OCI-LY7 (cell line): ENCODE data around the gene SOS1. TPM values are rescaled to one million over a fixed set of nuclear protein-coding genes. Genes with fewer than 3 reads are reported as not detected.
"Not testable (repeated sequence)": the region's sequence is repeated elsewhere in the genome, so short reads cannot be mapped to it uniquely, and the experiment has no call there.

Experiments used
- BruUV-seq: library from RNA; stranded (reverse); fragments of 400-500 nt; replicated peaks from 2 replicates; lab custom pipeline; 2021; lab: Mats Ljungman, UMichigan
- CTCF ChIA-PET: fragments of 300-600 bp; sonication (Branson Sonifier 250); formaldehyde crosslinking; loops from one replicate; lab custom pipeline; 2022; ENCODE audit warnings: antibody characterized with exemption; ENCODE audit not compliant: unreplicated experiment; lab: Charles Lee
- POLR2A ChIA-PET: fragments of 300-600 bp; sonication (Branson Sonifier 250); formaldehyde crosslinking; loops from one replicate; lab custom pipeline; 2022; ENCODE audit warnings: antibody characterized with exemption; lab: Charles Lee
- DNase-seq: peaks from one replicate; pipeline ENCODE4 v3.0.0-alpha.2; 2015; ENCODE audit warnings: low spot score
- H2AFZ ChIP-seq: fragments of 200-600 bp; sonication (generic), shearing (Covaris generic); 2 replicates; pipeline ENCODE4 v1.6.1; 2014; ENCODE audit warnings: mild to moderate bottlenecking, antibody characterized with exemption, low read length, moderate library complexity
- H3K27ac ChIP-seq: fragments of 200-600 bp; sonication (generic); 2 replicates; pipeline ENCODE4 v1.5.1; 2014; ENCODE audit warnings: mixed run types, low read depth, mild to moderate bottlenecking, moderate library complexity, low read length, inconsistent platforms; ENCODE audit not compliant: poor library complexity, severe bottlenecking
- H3K36me3 ChIP-seq: fragments of 200-600 bp; sonication (generic); 2 replicates; pipeline ENCODE4 v1.6.1; 2014; ENCODE audit warnings: mild to moderate bottlenecking, antibody characterized with exemption, low read length, moderate library complexity, mixed read lengths; ENCODE audit not compliant: insufficient read depth
- H3K4me1 ChIP-seq: fragments of 200-600 bp; sonication (generic); 2 replicates; pipeline ENCODE4 v1.5.1; 2014; ENCODE audit warnings: mild to moderate bottlenecking, low read length; ENCODE audit not compliant: insufficient read depth, poor library complexity, severe bottlenecking
- H3K4me2 ChIP-seq: fragments of 200-600 bp; sonication (generic); 2 replicates; pipeline ENCODE4 v1.6.1; 2014; ENCODE audit warnings: mild to moderate bottlenecking, low read length
- H3K4me3 ChIP-seq: fragments of 200-600 bp; sonication (generic); 2 replicates; pipeline ENCODE4 v1.5.1; 2014; ENCODE audit warnings: mild to moderate bottlenecking, low read depth, low read length; ENCODE audit not compliant: poor library complexity, severe bottlenecking
- H3K79me2 ChIP-seq: fragments of 200-600 bp; sonication (generic); 2 replicates; pipeline ENCODE4 v1.6.1; 2016; ENCODE audit warnings: low read depth, mild to moderate bottlenecking, low read length, moderate library complexity, mixed read lengths; ENCODE audit not compliant: insufficient read depth
- H3K9me2 ChIP-seq: fragments of 200-600 bp; sonication (generic); 2 replicates; pipeline ENCODE4 v1.6.1; 2016; ENCODE audit warnings: mild to moderate bottlenecking, low read length, mixed read lengths; ENCODE audit not compliant: insufficient read depth
- H3K9me3 ChIP-seq: fragments of 200-600 bp; sonication (generic); 2 replicates; pipeline ENCODE4 v1.6.1; 2014; ENCODE audit warnings: mild to moderate bottlenecking, mixed run types, low read length, mixed read lengths
- H4K20me1 ChIP-seq: fragments of 200-600 bp; sonication (generic); 2 replicates; pipeline ENCODE4 v1.6.1; 2014; ENCODE audit warnings: mild to moderate bottlenecking, antibody characterized with exemption, low read length, moderate library complexity, mixed read lengths; ENCODE audit not compliant: insufficient read depth
- CTCF ChIP-seq: fragments of 200-600 bp; sonication (generic); conservative IDR thresholded peaks from 2 replicates; pipeline ENCODE4 v1.5.1; 2014; ENCODE audit warnings: mild to moderate bottlenecking, antibody characterized with exemption, low read length, moderate library complexity, mixed read lengths
- EZH2phosphoT487 ChIP-seq: fragments of 200-600 bp; sonication (generic); IDR thresholded peaks from 2 replicates; pipeline ENCODE4 v1.6.1; 2018; ENCODE audit warnings: low read depth, borderline replicate concordance, mild to moderate bottlenecking, mixed run types, antibody characterized with exemption, low read length, moderate library complexity, mixed read lengths
- intact Hi-C: fragments of 100-400 bp; cut with micrococcal nuclease; formaldehyde crosslinking; loops from one replicate; pipeline ENCODE4 v1.10.0; 2022; ENCODE audit not compliant: unreplicated experiment
- total RNA-seq, 2 experiments: library from RNA; depleted of rRNA in 1 of 2; stranded (reverse); fragments of >200 nt in 1 of 2; shearing (Covaris generic) in 1 of 2; gene quantifications; 2 replicates each; pipeline ENCODE4 v1.2.3, GENCODE V29; 2014 to 2022

Gene SOS1
- total RNA-seq, 2 experiments from 2014 or later = 21.3 to 40.0 TPM

DNA sequence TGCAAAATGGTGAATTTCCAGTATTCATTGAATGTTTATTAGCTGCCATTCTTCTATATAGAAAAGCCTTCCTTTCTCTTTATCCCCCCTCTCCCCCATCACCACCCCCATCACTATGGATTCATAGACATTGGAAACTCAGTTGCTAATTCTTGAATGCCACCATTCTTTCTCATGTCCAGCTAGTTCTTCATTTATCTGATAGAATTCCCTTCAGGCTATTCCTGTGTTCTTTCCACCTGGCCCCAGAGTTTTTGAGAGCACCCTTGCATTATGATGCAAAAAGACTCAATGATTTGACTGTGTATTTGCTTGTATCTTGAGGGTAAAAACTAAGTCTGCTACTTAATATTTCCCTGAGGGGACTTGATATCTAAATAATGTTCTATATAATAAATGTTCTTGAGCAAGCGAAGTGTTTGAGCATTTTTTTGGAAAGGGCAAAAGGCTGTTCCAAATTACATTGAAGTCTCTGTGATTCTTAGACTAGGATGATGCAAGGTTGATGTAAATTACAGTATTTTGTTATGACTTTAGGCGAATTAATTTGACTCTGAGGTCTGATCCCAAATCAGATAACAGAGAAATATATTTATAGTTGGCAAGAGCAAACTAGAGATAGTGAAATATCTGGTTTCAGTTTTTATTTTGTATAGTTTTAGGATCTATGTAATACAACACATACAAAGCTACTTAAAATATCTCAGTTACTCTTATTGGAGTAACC, 18.8 kb upstream of the SOS1 start:
- Histone ChIP-seq H3K79me2 (no peaks in the 10 kb centered on the region), H4K20me1 (no peaks in the 10 kb centered on the region), H3K4me1 (peaks cover 57% of the 10 kb centered on the region), H3K27ac (peak overlapping the region; percentile 67), H3K4me2 (peak overlapping the region; percentile 59), H3K36me3 (no peaks in the 10 kb centered on the region), H2AFZ (peak overlapping the region; percentile 50; the same call in 1 of the 2 replicates), H3K9me3 (no peaks in the 10 kb centered on the region), H3K9me2 (no peaks in the 10 kb centered on the region), H3K4me3 (no peak overlapping the region)
- BruUV-seq = no TSS peak
- DNase-seq = no peak
- POLR2A ChIA-PET = interaction anchor here (0.5 to 1.8 kb wide), 11 partner anchors 9 to 1486 kb away, joined by 3 to 6 read pairs (median 4); partner anchors contain the start of gene SOS1
- TF ChIP-seq EZH2phosphoT487 = no peak
- no peak for TF ChIP-seq CTCF
- intact Hi-C loops = no loop called here
- CTCF ChIA-PET = no interaction called here

- TF ChIP-seq CTCF (no peak), EZH2phosphoT487 (no peak)
- Histone ChIP-seq H3K36me3 (no peaks in the 10 kb centered on the region), H3K79me2 (no peaks in the 10 kb centered on the region), H2AFZ (peak overlapping the region; percentile 50; the same call in 1 of the 2 replicates), H3K4me1 (peaks cover 57% of the 10 kb centered on the region), H3K9me2 (no peaks in the 10 kb centered on the region), H3K9me3 (no peaks in the 10 kb centered on the region), H3K4me3 (no peak overlapping the region), H4K20me1 (no peaks in the 10 kb centered on the region), H3K27ac (no peak overlapping the region), H3K4me2 (no peak overlapping the region)
- intact Hi-C loops = no loop called here
- POLR2A ChIA-PET = no interaction called here
- CTCF ChIA-PET = no interaction called here
- no TSS peak for BruUV-seq
- no peak for DNase-seq
Observed at GRCh38 chr2:39138837-39139211, 18.0 kb upstream of the SOS1 start.

- H3K4me3 ChIP-seq, H3K36me3 ChIP-seq, H3K9me2 ChIP-seq, DNase-seq, BruUV-seq, H3K27ac ChIP-seq, intact Hi-C loops, CTCF ChIA-PET, H3K79me2 ChIP-seq, H3K4me2 ChIP-seq, H2AFZ ChIP-seq, H3K9me3 ChIP-seq, H4K20me1 ChIP-seq: not testable (repeated sequence)
- peaks cover 52% of the 10 kb centered on the region for H3K4me1 ChIP-seq
- POLR2A ChIA-PET = interaction anchor here (1.3 kb wide), 1 partner anchor 11 kb away, joined by 9 read pairs; no protein-coding TSS in a partner anchor
Observed at GRCh38 chr2:39138187-39138836, 17.5 kb upstream of the SOS1 start.
